ENCODE measurements around the gene RPUSD1.

DNA sequence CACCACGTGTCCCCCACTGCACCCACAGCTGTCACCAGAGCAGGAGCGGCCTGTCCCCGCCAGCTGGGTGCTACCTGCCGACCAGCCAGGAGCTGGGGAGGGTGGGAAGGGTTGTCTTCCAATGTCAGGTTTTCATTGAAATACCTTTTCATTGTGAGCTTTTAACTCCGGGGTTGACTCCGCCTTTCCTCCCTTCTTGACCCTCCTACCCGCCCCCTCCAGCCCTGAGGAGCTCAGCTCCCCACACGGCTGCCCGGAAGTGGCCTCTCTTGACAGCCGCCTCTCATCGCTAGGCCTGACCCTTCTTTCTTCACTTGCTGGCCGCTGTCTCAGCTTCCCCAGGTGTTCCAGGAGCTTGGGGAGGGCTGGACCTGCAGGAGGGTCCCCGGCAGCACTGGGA is 33.6 kb upstream of the RPUSD1 start:
- no peak for TF ChIP-seq ELF1 (IDR thresholded peaks at IDR 0.05; ENCODE audit: borderline replicate concordance, low read depth)
- TF ChIP-seq JUND (IDR thresholded peaks at IDR 0.05) = no peak
- TF ChIP-seq POLR2A (IDR thresholded peaks at IDR 0.05; ENCODE audit: borderline replicate concordance, extremely low read depth, insufficient read depth, insufficient read length) = no peak
- no peak for TF ChIP-seq CTCF (IDR thresholded peaks at IDR 0.05 in 2 of 3, conservative IDR thresholded peaks at IDR 0.05 in 1 of 3; ENCODE audit: borderline replicate concordance in 1 of 3, insufficient read depth in 1 of 3, low read depth in 2 of 3, low read length in 2 of 3)
- TF ChIP-seq EZH2 (IDR thresholded peaks at IDR 0.05) = no peak
- no peak for TF ChIP-seq ZFX (IDR thresholded peaks at IDR 0.05)
- TF ChIP-seq SP1 (IDR thresholded peaks at IDR 0.05; ENCODE audit: low read depth) = no peak
- TF ChIP-seq POLR2AphosphoS5 (IDR thresholded peaks at IDR 0.05; ENCODE audit: low read depth, low read length) = no peak

Data from HCT116 (cell line).